Middle frontal gyrus (tissue), 1 donor: ENCODE measurements around the gene HRH3.

Experiments used
- DNase-seq: peaks from one replicate; pipeline ENCODE4 v3.0.0-alpha.2; 2015; ENCODE audit warnings: low spot score; ENCODE audit errors: extremely low spot score

Gene HRH3

DNA sequence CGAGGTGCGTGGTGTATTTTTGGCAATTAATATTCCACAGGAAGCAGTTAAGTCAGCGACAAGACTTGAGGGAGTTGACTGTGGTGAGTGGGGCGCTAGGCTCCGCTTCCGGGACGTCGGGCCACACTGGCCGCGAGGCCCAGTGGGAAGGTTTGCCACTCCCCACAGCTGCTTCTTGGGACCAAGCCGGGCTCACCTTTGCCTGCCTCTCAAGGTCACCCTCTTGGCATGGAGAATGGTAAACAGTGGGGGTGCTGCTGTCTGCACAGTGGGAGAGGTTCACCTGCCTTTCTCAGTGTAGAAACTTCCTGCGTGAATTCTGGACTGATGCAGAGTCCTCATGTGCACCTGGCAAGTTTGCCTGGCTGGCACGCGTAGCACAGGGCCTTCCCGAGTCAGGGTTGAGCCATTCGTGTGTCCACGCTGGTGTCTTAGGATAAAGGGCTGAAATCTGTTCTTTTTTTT lies 24.6 kb upstream of the HRH3 start:
- DNase-seq, result no peak

DNA sequence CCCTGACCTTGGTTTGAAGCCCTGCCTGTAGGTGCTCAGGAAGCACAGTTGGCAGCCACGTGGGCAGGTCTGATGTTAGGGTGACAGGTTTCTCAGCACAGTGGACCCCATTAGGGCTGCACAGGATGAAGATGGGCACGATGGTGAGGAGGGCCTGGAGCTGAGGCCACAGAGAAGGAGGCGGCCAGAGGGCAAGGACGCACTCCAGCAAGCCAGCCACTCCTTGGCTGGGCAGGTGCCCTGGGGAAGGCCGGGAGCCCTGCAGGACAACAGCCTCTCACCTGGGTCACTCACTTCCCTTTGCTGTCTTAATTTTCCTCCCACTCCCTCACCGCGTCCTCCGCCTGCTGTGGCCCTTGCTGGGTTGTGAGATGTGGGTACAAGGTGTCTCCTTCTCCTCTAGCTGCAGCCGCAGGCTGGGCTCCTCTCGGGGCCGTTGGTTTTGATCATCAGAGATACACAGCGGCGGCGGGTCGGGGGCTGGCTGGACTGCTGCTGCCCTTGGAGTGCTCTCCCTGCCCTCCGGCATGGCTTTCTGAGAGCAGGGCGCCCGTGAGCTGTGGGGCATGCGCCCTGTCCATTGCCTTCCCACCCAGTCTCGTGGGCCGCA lies 23.9 kb upstream of the HRH3 start:
- DNase-seq, result no peak

DNA sequence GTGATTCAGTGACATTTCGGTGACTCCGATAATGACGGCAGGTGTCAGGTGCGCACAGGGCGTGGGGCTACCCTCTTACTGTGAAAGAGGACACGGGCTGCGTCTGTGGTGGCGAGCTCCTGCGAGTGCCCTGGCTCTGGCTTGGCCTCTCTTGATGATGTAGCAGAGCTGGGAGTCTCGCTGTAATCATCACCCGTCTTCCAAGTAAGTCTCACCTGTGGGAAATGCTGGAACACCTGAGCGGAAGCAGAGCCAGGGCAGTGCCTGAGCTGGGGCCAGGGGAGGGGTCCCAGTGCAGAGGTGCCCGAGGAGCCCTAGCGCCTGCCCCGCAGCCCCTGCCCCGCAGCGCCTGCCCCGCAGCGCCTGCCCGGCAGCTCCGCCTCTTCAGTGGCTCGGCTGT lies 23.0 kb upstream of the HRH3 start:
- no peak for DNase-seq

DNA sequence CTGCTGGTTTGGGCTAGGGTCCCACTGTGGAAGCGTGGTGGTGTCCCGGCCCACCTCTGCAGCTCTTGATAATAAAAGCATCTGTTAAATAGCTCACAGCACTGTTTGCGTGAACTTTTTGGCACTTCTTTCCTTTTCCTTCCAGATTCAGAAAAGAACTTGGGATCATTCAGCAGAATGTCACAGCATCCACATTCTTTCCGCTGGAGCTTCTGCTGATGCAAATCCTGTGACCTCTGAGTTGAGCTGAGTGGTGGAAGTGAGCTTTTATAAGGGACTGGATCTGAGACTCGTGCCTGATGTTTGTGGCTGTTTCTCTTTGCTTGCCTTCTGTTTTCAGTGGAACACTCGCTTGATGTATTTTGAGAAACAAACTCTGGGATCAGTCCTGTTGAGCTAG lies 22.1 kb upstream of the HRH3 start:
- DNase-seq, result no peak

DNA sequence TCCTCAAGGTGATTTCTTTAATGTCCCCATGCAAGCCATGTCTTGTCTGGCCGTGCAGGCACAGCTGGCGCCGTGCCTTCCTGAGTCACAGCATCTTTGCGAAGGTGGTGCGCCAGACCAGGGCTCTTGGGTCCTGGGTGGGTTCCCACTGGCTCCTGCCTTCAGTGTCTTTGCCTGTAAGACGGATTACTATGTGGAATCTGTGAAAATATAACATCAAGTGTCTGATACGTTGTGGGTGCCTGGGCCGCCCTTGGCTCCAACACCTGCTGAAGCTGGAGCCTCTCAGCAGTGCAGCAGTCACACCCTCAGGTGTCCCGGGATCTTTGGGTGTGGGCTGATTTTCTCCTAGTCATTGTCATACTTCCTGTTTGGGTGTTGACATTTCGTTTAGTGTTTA lies 21.4 kb upstream of the HRH3 start:
- no peak for DNase-seq

DNA sequence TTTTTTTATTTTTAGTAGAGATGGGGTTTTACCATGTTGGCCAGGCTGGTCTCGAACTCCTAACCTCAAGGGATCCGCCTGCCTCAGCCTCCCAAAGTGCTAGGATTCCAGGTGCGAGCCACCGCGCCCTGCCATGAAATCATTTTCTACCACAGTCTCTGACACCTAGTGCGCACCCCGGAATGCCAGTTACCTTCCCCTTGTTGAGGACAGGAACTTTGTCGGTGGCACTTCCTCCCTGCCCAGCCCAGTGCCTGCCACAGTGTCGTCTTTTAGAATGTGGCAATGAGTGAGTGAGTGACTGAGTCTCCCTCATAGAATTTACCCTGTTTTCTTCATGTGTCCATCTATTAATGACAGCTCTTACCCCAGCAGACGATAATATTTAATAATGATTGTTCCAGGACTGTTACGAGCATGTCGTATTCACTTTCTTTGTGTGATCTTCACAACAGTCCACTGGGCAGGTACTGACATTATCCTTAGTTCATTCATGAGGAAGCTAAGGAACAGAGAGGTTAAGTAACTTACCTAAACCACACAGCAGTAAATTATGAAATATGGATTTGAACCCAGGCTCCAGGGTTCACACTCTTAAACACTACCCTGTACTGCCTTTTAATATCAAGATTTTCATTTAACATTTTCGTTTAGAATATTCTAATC lies 20.1 kb upstream of the HRH3 start:
- no peak for DNase-seq

DNA sequence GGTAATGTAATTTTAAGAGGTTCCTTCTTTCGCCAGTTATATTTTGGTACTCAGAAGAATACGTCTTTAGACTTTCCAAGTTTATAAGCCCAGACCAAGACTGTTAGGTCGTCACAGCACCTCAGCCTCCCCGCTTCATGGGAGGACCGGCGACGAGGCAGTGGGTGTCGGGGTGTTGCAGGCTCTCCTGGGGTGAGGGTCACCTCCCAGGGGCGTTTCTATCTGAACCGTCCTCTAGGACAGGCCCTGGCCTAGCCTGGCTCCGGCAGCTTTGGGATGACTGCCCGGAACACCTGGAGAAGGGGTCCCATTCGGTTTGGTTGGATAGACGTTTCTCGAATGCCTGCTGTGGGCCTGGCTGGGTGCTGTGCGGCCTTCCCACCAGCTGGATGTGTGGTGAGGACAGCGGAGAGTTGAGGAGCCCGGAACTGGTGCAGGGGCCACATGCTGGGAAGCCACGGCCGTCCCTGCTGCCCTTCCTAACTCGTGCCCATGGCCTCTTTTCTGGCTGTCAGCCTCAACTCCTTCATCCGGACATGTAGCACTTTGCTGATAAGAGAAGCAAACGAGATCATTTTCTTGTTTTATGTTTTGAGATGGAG lies 19.3 kb upstream of the HRH3 start:
- DNase-seq, result no peak

DNA sequence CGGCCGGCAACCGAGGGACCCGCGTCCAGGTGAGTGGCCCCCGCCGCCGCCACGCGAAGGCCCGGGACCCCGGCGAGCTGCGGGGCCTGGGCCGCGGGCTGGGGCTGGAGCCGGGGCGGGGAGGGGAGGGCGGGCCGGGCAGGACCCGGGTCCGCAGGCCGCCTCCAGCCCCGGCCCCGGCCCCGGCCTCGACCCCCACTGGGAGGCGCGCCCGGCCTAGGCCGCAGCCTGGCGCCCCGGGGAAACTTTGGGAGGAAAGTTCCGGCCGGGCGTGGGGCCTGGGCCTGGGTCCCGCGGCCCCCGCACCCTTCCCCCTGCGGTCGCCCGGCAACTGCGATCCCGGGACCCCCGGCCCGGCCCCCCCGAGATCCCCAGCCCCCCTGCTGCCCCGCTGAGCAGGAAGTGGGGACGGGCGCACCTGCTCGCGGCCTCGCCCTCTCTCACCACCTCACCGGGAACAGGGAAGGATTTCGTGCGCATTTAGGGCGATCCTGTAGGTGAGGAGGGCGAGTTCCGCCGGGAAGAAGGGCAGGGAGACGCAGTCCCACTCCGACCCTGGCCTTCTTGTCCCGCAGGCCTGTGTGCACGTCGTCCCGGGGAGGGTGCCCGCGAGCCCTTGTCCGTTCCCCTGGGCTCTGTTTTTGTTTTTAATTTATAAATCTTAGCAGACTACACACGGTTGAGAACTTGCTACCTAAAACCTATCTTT lies 18.6 kb upstream of the HRH3 start:
- DNase-seq, result no peak

DNA sequence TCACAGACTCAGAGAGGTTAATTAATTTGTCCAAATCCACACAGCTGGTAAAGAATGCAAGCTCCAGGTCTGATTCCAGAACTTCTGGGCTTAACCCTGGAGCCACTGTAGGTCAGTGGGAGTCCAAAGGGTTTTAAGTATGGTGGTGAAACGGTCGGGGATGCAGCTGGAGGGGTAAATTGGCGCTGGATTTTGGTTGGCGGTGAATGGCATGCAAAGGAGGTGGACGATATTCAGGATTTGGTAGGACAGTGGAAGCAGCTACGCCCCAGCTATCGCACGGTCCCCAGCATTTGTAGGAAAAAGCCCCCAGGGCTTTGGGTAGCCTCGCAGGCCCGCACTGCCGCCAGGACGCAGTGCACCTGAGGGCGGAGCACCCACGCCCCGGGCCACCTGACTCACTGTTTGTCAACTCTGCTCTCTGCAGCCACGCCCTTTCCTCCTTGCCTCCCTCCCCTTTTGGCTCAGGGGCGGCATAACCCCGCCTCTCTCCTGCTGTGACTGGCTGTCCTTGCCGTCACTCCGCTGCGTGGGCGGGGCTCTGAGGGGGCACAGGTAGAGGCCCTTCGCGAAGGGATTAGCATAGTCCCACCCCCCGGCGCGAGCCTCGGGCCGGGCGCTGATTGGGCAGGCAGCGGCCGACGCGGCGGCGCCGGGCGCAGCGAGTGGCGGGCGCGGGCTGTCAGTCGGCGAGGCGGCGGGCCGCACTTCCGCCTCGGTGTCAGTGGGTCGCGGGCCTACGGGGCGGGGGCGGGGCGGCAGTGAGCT lies 17.9 kb upstream of the HRH3 start, which contains the start of gene OSBPL2:
TSS of gene OSBPL2 (plus strand) at position 721 of the 768 bp plus-strand sequence. CDS start 17,664 bp downstream, outside the sequence.
- DNase-seq, result peak; percentile 96

DNA sequence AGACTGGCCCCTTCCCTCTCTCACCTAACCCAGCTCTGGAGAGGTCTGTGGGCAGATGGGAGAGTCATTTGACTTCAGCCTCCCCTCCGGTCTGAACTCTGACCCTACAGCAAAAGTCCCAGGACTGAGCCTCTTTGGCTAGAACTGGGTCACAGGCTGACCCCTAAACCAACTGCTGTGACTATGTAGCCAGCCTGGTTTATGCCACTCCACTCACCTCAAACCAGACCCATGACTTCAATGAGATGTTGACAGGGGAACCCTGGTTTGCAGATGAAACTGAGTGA lies 17.4 kb upstream of the HRH3 start:
- DNase-seq, result no peak

DNA sequence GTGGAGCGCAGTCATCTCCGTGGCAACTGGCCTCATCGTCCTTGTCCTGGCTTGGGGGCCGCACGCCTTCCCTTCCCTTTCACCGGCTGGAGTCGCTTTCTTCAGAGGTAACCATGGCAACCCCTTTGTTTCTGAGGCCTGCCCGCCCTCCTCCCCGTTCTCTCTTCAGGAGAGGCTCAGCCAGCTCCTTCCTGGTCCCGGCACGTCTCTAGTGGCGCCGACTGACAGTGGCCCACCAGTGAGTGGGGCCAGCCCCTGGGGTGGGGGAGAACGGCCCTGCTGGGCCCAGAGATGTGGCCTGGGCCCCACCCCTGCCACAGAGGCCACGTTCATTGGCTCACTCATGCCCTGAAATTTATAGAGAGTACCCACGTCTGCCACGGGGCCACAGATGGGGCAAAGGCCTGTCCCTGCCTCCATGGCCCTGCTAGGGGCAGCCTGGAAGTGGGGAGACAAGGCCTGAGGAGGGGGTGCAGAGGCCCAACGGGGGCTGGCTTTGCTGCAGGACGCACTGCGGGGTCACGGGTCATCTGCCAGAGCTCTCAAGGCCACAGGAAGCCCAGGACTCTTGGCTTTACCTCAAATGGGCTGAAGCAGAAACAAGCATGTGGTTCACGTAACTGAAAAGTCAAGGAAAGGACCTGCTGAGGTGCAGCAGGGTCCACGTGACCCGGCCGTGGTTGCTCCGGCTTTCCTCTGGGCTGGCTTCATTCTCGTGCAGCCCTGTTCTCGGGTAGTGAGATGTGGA lies 16.9 kb upstream of the HRH3 start:
- DNase-seq, result no peak

DNA sequence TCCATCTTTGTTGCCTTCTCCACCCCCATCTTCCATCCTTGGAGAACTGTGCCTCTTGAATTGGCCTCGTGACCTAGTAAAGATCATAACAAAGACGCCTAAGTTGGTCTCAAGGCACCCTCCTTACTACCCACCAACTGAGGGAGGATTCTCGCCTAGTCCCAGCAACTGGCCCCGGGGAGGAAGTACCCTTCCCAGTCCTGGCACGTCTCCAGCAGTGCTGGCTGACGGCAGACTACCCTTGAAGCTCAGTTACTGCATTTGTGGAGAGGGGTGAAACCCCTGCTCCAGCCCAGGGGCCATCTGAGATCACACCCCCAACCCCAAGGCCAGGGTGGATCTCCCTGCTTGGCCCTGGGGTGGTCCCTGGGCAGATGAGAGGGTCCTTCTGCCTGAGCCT lies 16.1 kb upstream of the HRH3 start:
- no peak for DNase-seq

DNA sequence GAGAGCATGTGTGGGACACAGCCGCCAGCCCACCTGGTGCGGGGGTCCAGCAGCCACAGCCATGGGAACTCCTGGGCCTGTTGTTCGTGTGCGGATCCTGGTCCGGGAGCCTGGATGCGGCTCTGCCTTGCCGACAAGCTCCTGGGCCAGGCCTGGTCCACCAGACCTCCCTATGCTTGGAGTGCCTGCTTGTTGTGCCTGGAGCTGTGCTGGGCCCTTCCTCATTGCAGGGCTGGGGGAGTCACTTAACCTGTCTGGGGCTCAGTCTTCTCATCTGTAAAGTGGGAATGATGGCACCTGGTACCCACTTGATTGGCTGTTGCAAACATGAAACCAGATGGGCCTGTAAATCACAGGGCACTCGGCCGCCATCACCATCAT lies 15.7 kb upstream of the HRH3 start:
- DNase-seq, result no peak

DNA sequence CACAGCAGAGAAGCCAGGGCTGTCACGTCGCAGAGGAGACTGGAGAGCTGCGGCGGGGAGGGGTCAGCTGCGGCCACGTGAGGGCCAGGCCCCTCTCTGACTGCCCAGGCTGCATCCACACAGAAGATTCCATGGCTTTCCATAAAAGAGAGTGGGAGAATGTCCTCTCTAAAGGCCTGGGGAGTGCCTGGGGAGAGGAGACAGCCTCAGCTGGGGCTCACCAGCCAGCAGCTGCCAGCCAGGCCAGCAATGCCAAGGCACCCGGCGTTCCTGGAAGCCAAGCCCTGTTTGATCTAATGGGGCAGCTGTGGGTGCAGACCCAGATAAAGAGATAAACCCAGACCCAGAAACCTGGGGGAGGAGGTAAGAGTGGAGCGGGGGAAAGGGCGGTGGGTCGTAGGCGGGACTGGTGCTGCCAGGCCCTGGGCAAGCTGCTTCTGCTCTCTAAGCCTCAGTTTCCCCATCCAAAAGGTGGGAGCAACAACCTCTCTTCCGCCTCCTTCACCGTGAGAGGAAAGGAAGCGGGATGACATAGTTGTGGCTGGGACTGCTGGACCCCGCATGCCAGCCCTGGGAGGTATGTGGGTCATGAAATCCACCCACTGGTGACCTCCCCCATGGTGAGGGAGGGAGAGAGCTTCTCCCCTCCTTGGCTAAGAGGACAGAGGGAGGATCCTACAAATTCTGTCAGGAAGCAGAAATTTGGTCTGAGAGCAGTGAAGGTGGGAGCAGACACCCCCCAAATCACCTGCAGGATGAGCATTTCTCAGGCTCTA lies 15.1 kb upstream of the HRH3 start:
- DNase-seq, result no peak

DNA sequence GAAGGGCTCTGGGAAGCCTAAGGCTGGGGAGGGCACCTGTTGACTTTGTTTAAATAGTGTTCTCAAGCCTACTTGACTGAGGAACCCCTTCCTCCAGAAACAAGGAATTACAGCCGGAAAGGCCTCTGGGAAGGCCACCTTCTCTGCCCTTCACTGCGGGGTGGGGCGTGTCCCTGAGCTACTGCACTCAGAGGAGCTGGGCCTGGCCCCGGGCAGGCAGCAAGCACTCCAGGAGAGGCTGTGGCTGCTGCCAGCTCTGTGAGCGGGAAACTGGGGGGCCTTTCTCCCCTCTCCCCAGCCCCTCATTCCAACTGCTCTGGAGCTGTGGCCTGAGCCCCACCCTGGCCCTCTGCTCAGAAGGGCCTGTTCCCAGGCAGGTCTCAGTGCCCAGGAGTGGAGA lies 14.3 kb upstream of the HRH3 start:
- DNase-seq, result no peak

DNA sequence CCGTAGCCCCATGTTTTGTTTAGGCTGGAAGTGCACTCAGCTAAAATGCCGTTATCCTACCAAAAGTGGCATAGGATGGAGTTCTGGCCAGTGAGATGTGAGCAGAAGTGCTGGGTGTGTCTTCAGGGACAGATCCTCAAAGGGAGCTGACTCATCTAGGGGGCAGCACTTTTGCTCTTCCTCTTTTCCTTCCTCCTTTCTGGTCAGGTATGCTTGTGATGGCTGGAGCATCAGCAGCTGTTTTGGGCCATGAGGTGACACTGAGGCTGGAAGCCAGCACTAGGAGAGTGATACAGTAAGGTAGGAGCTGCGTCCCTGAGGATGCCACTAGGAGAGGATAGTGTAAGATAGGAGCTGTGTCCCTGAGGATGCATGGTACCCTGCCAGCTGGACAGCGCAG lies 13.6 kb upstream of the HRH3 start:
- DNase-seq, result no peak

DNA sequence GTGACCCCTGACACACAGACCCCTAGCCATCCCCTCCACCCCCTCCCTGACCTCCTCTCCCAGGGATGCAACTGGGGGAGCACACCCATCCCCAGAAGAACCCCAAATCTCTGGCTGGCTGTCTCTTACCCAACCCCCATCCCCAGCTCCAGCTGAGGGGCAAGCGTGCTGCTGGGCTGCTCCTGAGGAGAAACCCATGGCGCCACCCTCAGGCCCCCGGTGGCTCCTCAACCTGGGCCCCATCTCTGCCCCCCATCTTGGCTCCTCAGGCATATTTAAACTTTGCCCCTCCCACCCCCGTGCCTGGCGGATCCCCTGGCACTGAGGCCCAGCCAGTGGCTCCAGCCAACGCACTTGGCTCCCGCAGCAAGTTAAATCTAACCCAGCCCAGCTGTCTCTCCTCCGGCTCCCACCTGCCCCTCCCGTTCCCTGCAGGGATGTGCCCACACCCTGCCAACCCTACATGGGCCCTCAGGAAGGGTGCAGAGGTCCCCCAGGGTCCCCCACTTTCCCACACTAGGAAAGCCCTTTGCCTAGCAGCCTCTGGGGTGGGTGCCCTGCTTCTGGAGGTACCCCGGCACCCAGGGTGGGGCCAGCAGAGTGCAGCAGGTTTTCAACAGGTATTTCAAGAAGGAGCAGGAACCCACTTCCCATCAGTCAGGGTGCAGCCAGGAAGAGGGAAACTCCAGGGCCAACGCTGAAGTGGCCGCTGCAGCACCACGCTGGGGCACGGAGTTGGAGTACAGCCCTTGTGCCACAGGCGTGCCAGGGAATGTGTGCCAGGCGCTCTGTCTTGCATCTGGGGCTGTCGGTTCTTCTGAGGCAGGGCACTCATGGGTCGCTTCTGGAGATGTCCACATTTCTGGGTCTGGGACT lies 12.9 kb upstream of the HRH3 start:
- no peak for DNase-seq

DNA sequence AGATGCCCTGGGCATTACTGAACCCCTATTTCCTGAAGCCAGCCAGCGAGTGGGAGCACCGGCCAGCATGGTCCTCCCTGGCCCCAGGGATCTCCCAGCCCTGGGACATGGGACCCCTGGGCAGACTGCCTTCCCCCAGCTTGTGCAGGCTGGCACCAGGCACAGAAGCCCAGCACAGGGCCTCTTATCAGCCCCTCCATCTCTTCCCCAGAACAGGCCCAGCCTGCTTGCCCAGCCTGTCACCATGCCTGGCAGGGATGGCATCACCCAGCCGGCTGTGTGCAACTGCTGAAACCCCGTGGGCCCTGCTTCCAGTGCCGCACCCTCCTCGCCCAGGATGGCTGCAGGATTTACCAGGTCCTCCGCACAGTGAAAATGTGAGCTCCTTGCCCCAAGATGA lies 12.1 kb upstream of the HRH3 start:
- DNase-seq, result no peak

DNA sequence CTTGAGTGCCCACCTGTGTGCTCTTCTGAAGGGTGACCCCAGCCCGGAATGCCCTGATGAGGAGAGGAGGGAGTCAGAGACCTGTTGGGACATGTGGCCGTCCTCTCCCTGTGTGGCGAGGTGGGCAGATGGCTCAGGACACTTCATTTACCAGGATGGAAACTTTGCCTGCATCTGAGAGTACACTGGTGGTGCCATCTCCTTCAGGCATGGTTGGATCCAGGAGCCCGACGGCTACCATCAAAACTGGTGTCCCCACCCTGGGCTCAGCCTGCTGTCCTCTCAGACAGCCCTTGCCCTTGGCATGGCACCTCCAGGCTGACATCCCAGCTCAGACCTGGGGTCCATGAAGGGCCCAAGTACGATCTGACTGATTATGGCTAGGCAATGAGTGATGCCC lies 11.2 kb upstream of the HRH3 start:
- no peak for DNase-seq
